Neuronal stem cell (in vitro differentiated cells): ENCODE data around the gene ATG5.

Experiments
- DNase-seq: peaks from one replicate; pipeline ENCODE4 v3.0.0-alpha.2; 2013; ENCODE audit warnings: low spot score
- H2AFZ ChIP-seq: one replicate; pipeline ENCODE4 v1.6.1; 2013; ENCODE audit warnings: mild to moderate bottlenecking, low read length, inconsistent platforms
- H2AK5ac ChIP-seq: 2 replicates; pipeline ENCODE4 v1.6.1; 2013; ENCODE audit warnings: low read depth, mild to moderate bottlenecking, inconsistent platforms, low read length, moderate library complexity, mixed read lengths
- H2BK120ac ChIP-seq: 2 replicates; pipeline ENCODE4 v1.6.1; 2013; ENCODE audit warnings: low read depth, mild to moderate bottlenecking, inconsistent platforms, low read length, moderate library complexity, mixed read lengths
- H2BK12ac ChIP-seq: one replicate; pipeline ENCODE4 v1.6.1; 2013; ENCODE audit warnings: low read length, inconsistent platforms
- H2BK15ac ChIP-seq: 2 replicates; pipeline ENCODE4 v1.6.1; 2013; ENCODE audit warnings: mild to moderate bottlenecking, low read length, inconsistent platforms, mixed read lengths
- H2BK5ac ChIP-seq: one replicate; pipeline ENCODE4 v1.6.1; 2013; ENCODE audit warnings: inconsistent platforms, mild to moderate bottlenecking, low read length, moderate library complexity
- H3K14ac ChIP-seq: one replicate; pipeline ENCODE4 v1.6.1; 2013; ENCODE audit warnings: low read length, inconsistent platforms
- H3K18ac ChIP-seq: 2 replicates; pipeline ENCODE4 v1.6.1; 2013; ENCODE audit warnings: low read length, inconsistent platforms
- H3K23ac ChIP-seq: 2 replicates; pipeline ENCODE4 v1.6.1; 2013; ENCODE audit warnings: low read depth, mild to moderate bottlenecking, mixed read lengths, low read length, inconsistent platforms; ENCODE audit not compliant: poor library complexity
- H3K27ac ChIP-seq: replicated peaks from 3 replicates; pipeline ENCODE4 v1.5.1; 2013; ENCODE audit warnings: low read length, inconsistent platforms
- H3K27me3 ChIP-seq, 3 experiments: 2 replicates each; pipeline ENCODE4 v1.6.1; 2013; ENCODE audit warnings: low read length in 3 of 3, mild to moderate bottlenecking in 2 of 3, inconsistent platforms in 1 of 3, low read depth in 1 of 3, mixed read lengths in 1 of 3, moderate library complexity in 1 of 3; ENCODE audit not compliant: control insufficient read depth in 3 of 3, insufficient read depth in 3 of 3
- H3K36me3 ChIP-seq, 2 donors: replicated peaks in 1 of 2; 2 replicates each; pipeline ENCODE4 v1.6.1; 2013; ENCODE audit warnings: low read length in 2 of 2; ENCODE audit not compliant: control insufficient read depth in 2 of 2, insufficient read depth in 2 of 2
- H3K4ac ChIP-seq: 2 replicates; pipeline ENCODE4 v1.6.1; 2013; ENCODE audit warnings: inconsistent platforms, mild to moderate bottlenecking, low read length, moderate library complexity
- H3K4me1 ChIP-seq, 2 donors: 1 replicate in 1 of 2; 2 replicates in 1 of 2; pipeline ENCODE4 v1.6.1; 2013; ENCODE audit warnings: low read length in 2 of 2, low read depth in 1 of 2; ENCODE audit not compliant: control insufficient read depth in 2 of 2, insufficient read depth in 1 of 2
- H3K4me2 ChIP-seq: one replicate; pipeline ENCODE4 v1.6.1; 2013; ENCODE audit warnings: mild to moderate bottlenecking, low read length, inconsistent platforms; ENCODE audit not compliant: insufficient read depth, poor library complexity, severe bottlenecking
- H3K4me3 ChIP-seq, 2 donors: 2 replicates each; pipeline ENCODE4 v1.5.1; 2013; ENCODE audit warnings: low read length in 2 of 2, mild to moderate bottlenecking in 2 of 2, inconsistent platforms in 1 of 2, moderate library complexity in 1 of 2
- H3K79me1 ChIP-seq: one replicate; pipeline ENCODE4 v1.6.1; 2013; ENCODE audit warnings: low read depth, mild to moderate bottlenecking, inconsistent platforms, low read length, moderate library complexity
- H3K9ac ChIP-seq: one replicate; pipeline ENCODE4 v1.6.1; 2013; ENCODE audit warnings: mild to moderate bottlenecking, low read depth, low read length, inconsistent platforms; ENCODE audit not compliant: poor library complexity
- H3K9me3 ChIP-seq, 2 donors: replicated peaks in 1 of 2; 2 replicates each; pipeline versions ENCODE3 to v1.6.1; 2013; ENCODE audit warnings: low read length in 2 of 2, mild to moderate bottlenecking in 2 of 2, inconsistent platforms in 1 of 2, low read depth in 1 of 2, mixed read lengths in 1 of 2, moderate library complexity in 1 of 2; ENCODE audit not compliant: control insufficient read depth in 2 of 2, insufficient read depth in 1 of 2
- H4K8ac ChIP-seq: one replicate; pipeline ENCODE4 v1.6.1; 2013; ENCODE audit warnings: low read depth, mild to moderate bottlenecking, inconsistent platforms, low read length, moderate library complexity
- H4K91ac ChIP-seq: one replicate; pipeline ENCODE4 v1.6.1; 2013; ENCODE audit warnings: low read length, low read depth, mild to moderate bottlenecking, inconsistent platforms; ENCODE audit not compliant: poor library complexity
- WGBS, 2 donors: extraction: QIAGEN DNeasy Blood & Tissue Kit; methylation state at CpG; one replicate each; pipeline ENCODE4 v1.1.7; 2013; ENCODE audit warnings: missing lambda C conversion rate in 2 of 2, mixed read lengths in 1 of 2; ENCODE audit not compliant: insufficient read length in 2 of 2, insufficient replicate concordance in 1 of 2; ENCODE audit errors: extremely low coverage in 2 of 2; 5-methylcytosine and 5-hydroxymethylcytosine counted together

ATG5 gene

DNA sequence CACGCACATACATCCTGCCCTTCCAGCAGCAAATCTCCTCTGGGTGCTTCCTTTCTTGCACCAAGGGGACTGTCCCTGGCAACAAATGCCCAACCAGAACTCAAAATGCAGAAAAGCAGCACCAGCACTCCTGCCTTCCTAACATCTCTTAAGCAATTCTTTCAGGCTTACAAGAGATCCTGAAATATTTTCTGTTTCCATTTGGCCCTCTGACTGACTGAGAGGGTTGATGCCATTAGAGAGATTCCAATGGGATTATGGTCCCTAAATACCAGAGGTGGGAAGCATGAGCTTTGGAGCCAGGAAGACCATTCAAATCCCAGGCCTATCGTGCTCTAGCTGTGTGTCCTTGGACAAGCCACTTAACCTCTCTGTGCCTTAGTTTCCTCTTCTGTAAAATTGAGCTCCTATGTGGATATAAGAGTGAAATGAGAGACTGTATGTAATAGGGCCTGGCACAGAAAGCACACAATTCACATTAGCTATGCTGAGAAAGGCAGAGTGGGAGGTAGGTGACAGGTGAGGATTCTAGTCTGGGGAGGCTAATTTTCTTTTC is 182.6 kb downstream of the ATG5 start:
- H3K27ac ChIP-seq = no peak overlapping the region
- no peak for DNase-seq

DNA sequence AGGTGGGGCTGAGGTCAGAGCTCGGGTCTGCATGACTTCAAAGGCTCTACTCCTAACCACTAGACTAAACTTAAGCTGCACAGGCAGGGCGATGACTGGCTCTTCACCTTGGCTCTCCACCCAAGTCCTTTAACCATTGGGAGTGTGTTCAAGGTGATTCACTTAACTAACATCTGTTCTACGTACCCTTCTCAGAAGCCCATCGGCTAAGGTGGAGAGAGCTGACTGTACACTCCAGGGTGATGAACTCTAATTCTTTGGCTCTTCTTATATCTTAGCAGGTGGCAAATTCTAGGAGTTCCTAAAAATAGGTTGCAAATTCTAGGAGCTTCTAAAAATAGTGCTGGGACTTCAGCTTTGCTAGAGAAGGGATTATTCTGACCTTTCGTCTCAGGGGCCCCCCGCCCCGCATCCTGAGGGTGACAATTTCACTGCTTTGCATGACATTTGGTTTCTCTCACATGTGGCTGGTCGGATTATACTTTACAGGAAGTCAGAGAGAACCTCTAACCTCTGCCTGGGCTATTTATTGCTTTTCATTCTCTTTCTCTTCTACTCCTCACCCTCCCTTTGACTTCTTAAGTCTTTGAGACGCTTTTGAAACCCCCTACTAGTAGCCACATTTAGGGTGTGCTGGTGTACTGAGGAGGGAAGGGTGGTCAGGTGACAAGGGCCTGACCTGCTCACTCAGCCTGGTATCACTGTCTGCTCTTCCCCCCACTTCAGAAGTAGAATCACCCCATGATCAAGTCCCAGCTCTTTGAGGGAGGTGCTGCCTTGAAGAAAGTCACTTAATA is 183.9 kb downstream of the ATG5 start:
- no peak overlapping the region for H3K4me2 ChIP-seq
- H3K27ac ChIP-seq = no peak overlapping the region
- no CpG with 5 or more reads among the region's 9 CpGs for WGBS, 2 donors
- H3K18ac ChIP-seq = no peak overlapping the region
- H3K23ac ChIP-seq = no peak overlapping the region
- H2AFZ ChIP-seq = no peak overlapping the region
- no peak overlapping the region for H3K9ac ChIP-seq
- no peak overlapping the region for H3K4me3 ChIP-seq
- peaks cover 0 to 22% (median 0%) of the 10 kb centered on the region in 3 experiments for H3K27me3 ChIP-seq
- H2AK5ac ChIP-seq = no peak overlapping the region
- H2BK12ac ChIP-seq = no peak overlapping the region
- H2BK15ac ChIP-seq = no peak overlapping the region
- no peak overlapping the region for H4K91ac ChIP-seq
- DNase-seq = no peak
- H4K8ac ChIP-seq = no peak overlapping the region
- no peak overlapping the region for H2BK5ac ChIP-seq
- no peak overlapping the region for H2BK120ac ChIP-seq
- no peaks in the 10 kb centered on the region for H3K9me3 ChIP-seq
- H3K4ac ChIP-seq = no peak overlapping the region
- no peak overlapping the region for H3K14ac ChIP-seq
- peaks cover 0 to 6% of the 10 kb centered on the region in 2 donors for H3K4me1 ChIP-seq
- no peaks in the 10 kb centered on the region for H3K79me1 ChIP-seq
- H3K36me3 ChIP-seq = no peaks in the 10 kb centered on the region

More for the DNA sequence above, 182.6 kb downstream of the ATG5 start:
- Histone ChIP-seq H3K18ac (no peak overlapping the region), H3K23ac (no peak overlapping the region), H3K4me2 (no peak overlapping the region), H4K8ac (no peak overlapping the region), H3K4ac (no peak overlapping the region), H3K4me1 (peaks cover 0 to 6% of the 10 kb centered on the region in 2 donors), H3K4me3 (no peak overlapping the region), H3K9ac (no peak overlapping the region), H2BK120ac (no peak overlapping the region), H3K14ac (no peak overlapping the region), H4K91ac (no peak overlapping the region), H3K27me3 (peaks cover 0 to 35% (median 0%) of the 10 kb centered on the region in 3 experiments), H2AFZ (no peak overlapping the region), H3K79me1 (no peaks in the 10 kb centered on the region), H3K36me3 (no peaks in the 10 kb centered on the region), H2AK5ac (no peak overlapping the region), H3K9me3 (no peaks in the 10 kb centered on the region), H2BK15ac (no peak overlapping the region), H2BK12ac (no peak overlapping the region), H2BK5ac (no peak overlapping the region)
- WGBS, 2 donors = no CpG with 5 or more reads among the region's 2 CpGs

DNA sequence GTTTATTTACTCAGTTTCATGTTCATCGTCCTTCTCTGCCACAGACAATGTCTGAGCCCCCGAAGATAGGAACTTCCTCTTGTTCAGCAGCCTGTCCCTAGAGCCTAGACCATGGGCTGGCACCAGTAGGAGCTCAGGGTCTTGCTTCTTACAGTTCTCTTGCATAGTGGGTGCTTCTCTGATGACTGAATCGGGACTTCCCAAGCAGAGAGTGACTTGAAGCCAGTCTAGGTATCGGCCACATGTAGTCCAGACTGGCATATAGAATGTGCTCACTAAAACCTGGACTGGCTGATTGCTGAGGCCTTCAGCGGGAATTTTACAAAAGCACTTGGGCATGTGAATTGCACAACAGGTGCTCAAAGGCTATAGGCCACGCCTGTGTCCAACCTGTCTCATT is 187.4 kb downstream of the ATG5 start:
- H2BK5ac ChIP-seq = no peak overlapping the region
- WGBS, 2 donors = no CpG with 5 or more reads among the region's 6 CpGs
- H3K4me2 ChIP-seq = no peak overlapping the region
- H3K14ac ChIP-seq = no peak overlapping the region
- no peak overlapping the region for H4K91ac ChIP-seq
- H3K4me3 ChIP-seq = no peak overlapping the region
- no peak overlapping the region for H3K27ac ChIP-seq
- no peak overlapping the region for H2BK15ac ChIP-seq
- no peak overlapping the region for H2BK12ac ChIP-seq
- no peak overlapping the region for H3K23ac ChIP-seq
- no peaks in the 10 kb centered on the region for H3K79me1 ChIP-seq
- H2BK120ac ChIP-seq = no peak overlapping the region
- no peak overlapping the region for H2AFZ ChIP-seq
- no peak for DNase-seq
- no peaks in the 10 kb centered on the region for H3K27me3 ChIP-seq
- H3K4me1 ChIP-seq = no peaks in the 10 kb centered on the region
- no peak overlapping the region for H4K8ac ChIP-seq
- no peak overlapping the region for H3K9ac ChIP-seq
- H3K4ac ChIP-seq = no peak overlapping the region
- H2AK5ac ChIP-seq = no peak overlapping the region
- no peaks in the 10 kb centered on the region for H3K9me3 ChIP-seq
- no peak overlapping the region for H3K18ac ChIP-seq
- no peaks in the 10 kb centered on the region for H3K36me3 ChIP-seq

DNA sequence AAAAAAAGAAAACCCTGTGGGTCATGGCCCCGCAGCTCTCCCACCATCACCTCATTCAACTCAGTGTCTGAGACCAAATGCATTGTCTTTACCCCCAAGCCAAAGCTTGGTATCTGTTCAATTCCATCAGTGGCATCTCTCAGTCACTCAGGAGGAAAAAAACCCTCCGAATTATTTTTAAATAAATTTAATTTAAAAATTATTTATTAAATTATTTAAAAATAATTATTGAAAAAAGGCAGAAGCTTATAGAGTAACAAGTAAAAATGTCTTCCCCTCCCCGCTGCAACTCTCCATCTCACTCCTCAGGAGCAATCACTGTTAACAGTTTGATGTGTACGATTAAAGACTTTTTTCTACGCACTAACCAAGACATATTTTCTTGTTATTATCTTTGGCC is 188.7 kb downstream of the ATG5 start:
- Histone ChIP-seq H3K23ac (no peak overlapping the region), H3K4me2 (no peak overlapping the region), H2BK15ac (no peak overlapping the region), H2AK5ac (no peak overlapping the region), H3K14ac (no peak overlapping the region), H3K27ac (no peak overlapping the region), H3K36me3 (no peaks in the 10 kb centered on the region), H3K27me3 (no peaks in the 10 kb centered on the region), H3K18ac (no peak overlapping the region), H3K4me3 (no peak overlapping the region), H2BK12ac (no peak overlapping the region), H3K4ac (no peak overlapping the region), H2BK120ac (no peak overlapping the region), H3K9me3 (no peaks in the 10 kb centered on the region), H3K79me1 (no peaks in the 10 kb centered on the region), H4K8ac (no peak overlapping the region), H2AFZ (no peak overlapping the region), H3K4me1 (no peaks in the 10 kb centered on the region), H3K9ac (no peak overlapping the region), H4K91ac (no peak overlapping the region), H2BK5ac (no peak overlapping the region)
- no peak for DNase-seq
- WGBS, 2 donors = no CpG with 5 or more reads among the region's 5 CpGs
